Thymus (tissue), 11 donors: ENCODE results near the gene TAPBP. TPM values are rescaled to one million over a fixed set of nuclear protein-coding genes. Genes with fewer than 3 reads are reported as not detected.

Experiments
- DNase-seq, 9 donors: peaks; one replicate each; pipeline ENCODE4 v3.0.0-alpha.2; 2013; ENCODE audit warnings: low spot score in 9 of 9, low read depth in 6 of 9, missing footprints in 1 of 9
- H3K27ac ChIP-seq, 2 donors: one replicate each; pipeline ENCODE4 v1.5.1; 2013; ENCODE audit warnings: control low read depth in 1 of 2, low read depth in 1 of 2, low read length in 1 of 2, mild to moderate bottlenecking in 1 of 2, moderate library complexity in 1 of 2
- H3K27me3 ChIP-seq, 2 donors: one replicate each; pipeline ENCODE4 v1.5.1; 2013; ENCODE audit warnings: low read length in 1 of 2; ENCODE audit not compliant: control insufficient read depth in 2 of 2, insufficient read depth in 1 of 2
- H3K36me3 ChIP-seq, 2 donors: one replicate each; pipeline ENCODE4 v1.5.1; 2013; ENCODE audit warnings: low read length in 1 of 2, mild to moderate bottlenecking in 1 of 2, moderate library complexity in 1 of 2; ENCODE audit not compliant: control insufficient read depth in 2 of 2, insufficient read depth in 2 of 2
- H3K4me1 ChIP-seq, 2 donors: one replicate each; pipeline ENCODE4 v1.5.1; 2013; ENCODE audit warnings: low read length in 2 of 2; ENCODE audit not compliant: control insufficient read depth in 2 of 2, insufficient read depth in 2 of 2
- H3K4me3 ChIP-seq, 2 donors: one replicate each; pipeline ENCODE4 v1.5.1; 2013; ENCODE audit warnings: low read length in 2 of 2, control low read depth in 1 of 2, mild to moderate bottlenecking in 1 of 2
- H3K9me3 ChIP-seq, 2 donors: one replicate each; pipeline ENCODE4 v1.5.1; 2013; ENCODE audit warnings: low read length in 1 of 2, mild to moderate bottlenecking in 1 of 2; ENCODE audit not compliant: control insufficient read depth in 2 of 2, insufficient read depth in 1 of 2
- WGBS: extraction: QIAGEN DNeasy Blood & Tissue Kit; methylation state at CpG from one replicate; pipeline ENCODE4 v1.1.7; 2013; 5-methylcytosine and 5-hydroxymethylcytosine counted together
- polyA plus RNA-seq: library from polyadenylated mRNA; stranded (reverse); fragments of 200-250 nt; gene quantifications from one replicate; pipeline ENCODE4 v1.2.3, GENCODE V29; 2013
- total RNA-seq: library from RNA; stranded (reverse); fragments of 120-200 nt; gene quantifications from one replicate; pipeline ENCODE4 v1.2.4, GENCODE V29; 2013
- donor health status: healthy.

Gene TAPBP
- total and polyA plus RNA-seq, 2 donors: 37.7 to 57.0 TPM

DNA sequence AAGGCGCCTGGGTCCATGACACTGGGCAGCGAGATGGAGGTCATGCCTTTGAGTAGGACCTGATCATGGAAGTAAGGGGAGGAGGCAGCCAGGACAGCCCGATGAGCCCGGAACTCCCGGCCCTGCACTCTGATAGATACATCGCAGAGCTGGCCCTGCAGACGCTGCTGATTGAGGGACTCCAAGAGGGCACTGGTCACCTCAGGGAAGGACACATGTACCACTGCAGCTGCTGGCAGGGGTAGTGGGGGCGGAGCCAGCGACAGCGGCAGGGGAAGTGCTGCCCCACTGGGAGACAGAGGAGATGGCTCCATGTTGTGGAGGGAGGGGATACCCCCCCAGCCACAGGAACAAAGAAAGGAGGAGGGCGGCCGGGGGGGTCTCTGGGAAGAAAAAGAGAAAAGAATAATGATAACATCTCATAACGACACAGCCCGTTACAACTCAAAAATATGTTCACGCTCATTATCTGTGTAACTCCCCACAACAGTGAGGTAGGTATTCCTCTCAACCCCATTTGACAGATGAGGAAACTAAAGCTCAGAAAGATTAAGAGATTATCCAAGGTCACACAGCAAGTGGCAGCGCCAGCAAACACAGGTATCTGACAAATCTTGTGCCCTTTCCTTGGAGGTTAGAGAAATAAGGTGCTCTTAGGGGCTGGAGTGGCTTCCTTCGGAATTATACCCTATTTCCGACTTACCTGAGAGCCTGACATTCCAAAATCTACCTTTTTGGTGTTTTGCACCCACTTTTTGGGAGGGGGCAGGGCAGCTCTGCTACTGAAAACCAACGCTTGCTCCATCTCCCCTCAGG lies 2.9 kb upstream of the TAPBP start:
- Histone ChIP-seq H3K9me3 (peaks cover 0 to 4% of the 10 kb centered on the region in 2 donors), H3K27me3 (no peaks in the 10 kb centered on the region), H3K27ac (peak overlapping the region; percentile 50 to 70), H3K4me1 (peaks cover 23 to 67% of the 10 kb centered on the region in 2 donors), H3K36me3 (peaks cover 27 to 34% of the 10 kb centered on the region in 2 donors), H3K4me3 (peak overlapping the region; percentile 31 to 73)
- DNase-seq: peak in 1 of 9 donors; percentile 9
- WGBS: 86% methylated on average over 19 of the region's 19 CpGs

DNA sequence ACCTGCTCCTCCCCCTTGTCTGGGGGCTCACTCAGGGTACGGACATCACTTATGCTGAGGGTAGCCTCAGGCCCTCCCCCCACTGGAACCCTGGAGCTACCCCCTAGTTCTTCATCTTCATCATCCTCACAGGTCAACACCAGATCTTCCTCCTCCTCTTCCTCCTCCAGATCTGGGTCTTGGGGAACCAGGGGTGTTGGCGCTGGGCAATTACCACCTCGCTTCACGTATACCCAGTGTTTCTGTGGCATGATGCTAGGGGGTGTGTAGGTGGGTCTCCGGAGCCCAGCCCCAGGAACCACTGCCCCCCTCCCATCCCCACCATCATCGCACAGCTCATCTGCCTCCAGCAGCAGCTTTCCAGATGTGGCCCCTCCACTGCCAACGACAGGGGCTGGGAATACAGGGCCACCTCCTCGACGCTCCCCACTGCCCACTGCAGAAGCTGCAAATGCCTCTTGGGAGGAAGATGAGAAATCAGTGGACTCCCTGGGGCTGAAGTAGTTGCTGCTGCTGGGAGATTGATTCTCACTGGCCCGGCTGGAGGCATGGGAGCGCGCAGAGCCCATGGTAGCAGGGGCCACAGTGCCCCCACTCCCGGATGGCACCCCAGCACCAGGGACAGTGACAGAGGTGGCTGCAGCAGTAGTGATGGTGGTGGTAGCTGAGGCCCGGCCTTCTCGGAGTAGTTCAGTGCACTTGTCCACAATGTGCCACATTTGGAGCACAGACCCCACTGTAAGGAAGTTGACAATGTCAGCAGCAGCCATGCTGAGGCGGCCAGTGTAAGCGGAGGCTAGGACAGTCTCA lies 2.1 kb upstream of the TAPBP start:
- no peak for DNase-seq
- Histone ChIP-seq H3K27me3 (no peaks in the 10 kb centered on the region), H3K4me1 (peaks cover 19 to 62% of the 10 kb centered on the region in 2 donors), H3K9me3 (peaks cover 0 to 4% of the 10 kb centered on the region in 2 donors), H3K4me3 (no peak overlapping the region), H3K27ac (peak overlapping the region in 1 of 2 donors; percentile 26), H3K36me3 (peaks cover 23 to 35% of the 10 kb centered on the region in 2 donors)
- 98% methylated on average over 17 of the region's 17 CpGs for WGBS

DNA sequence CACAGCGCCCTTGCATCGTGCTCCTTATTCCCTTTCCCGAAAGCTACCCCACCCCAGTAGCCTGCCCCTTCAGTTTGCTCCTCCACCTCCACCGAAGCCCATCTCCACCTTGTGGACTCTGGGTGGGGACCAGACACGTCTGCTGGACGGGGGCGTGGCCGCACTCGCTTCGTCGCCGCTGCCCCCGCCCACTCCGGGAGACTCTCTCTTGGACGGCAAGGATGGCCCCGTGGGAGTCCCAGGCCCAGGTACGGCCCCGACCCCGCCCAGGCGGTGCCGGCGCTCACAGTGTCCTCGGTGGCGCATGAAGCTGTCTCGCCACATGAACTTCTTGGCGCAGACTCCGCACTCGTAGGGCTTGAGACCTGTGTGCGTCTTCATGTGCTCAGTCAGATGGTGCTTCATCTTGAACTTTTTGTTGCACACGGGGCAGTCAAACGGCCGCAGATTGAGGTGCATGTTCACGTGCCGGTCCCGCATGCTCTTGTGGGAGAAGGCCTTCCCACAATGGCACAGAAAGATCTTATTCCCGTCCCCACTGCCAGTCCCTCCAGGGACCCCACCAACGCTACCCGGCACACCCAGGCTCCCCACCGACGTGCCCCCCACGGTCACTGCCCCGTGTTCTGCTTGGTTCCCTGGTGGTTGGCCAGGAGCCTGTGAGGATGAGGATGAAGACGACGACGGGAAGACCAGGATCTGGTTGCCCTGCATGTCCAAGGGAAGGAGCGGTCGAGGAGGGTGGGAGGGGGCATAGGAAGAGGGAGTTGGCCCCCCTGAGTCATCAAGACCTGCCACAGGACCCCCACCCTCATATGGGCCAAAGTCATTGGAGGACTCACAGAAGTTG lies 1.3 kb upstream of the TAPBP start:
- H3K4me3 ChIP-seq: peak overlapping the region in 1 of 2 donors; percentile 94
- H3K27me3 ChIP-seq: no peaks in the 10 kb centered on the region
- DNase-seq: no peak
- 71% methylated on average over 47 of the region's 47 CpGs for WGBS
- peaks cover 19 to 54% of the 10 kb centered on the region in 2 donors for H3K4me1 ChIP-seq
- H3K9me3 ChIP-seq: peaks cover 0 to 4% of the 10 kb centered on the region in 2 donors
- H3K27ac ChIP-seq: peak overlapping the region; percentile 32 to 98
- peaks cover 17 to 35% of the 10 kb centered on the region in 2 donors for H3K36me3 ChIP-seq

DNA sequence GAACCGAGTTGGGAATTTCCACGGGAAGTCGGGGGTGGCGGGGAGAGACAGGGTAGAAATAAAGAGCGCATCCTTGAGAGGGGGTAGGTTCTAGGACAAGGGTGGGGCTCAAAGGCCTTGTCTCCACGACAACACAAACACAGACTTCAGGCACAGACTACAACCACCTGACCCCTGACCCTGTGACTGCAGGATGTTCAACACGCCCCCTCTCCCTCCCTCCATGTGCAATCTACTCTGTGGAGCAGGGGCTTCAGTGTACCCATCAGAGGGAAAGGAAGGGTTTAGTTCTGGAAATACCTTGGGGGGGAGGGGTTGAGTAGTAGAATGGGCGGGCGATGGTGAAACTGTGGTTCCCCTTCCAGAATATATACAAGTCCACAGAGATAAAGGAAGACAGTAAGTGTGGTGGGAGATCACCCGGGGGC lies 651 bp upstream of the TAPBP start:
- Histone ChIP-seq H3K27me3 (no peaks in the 10 kb centered on the region), H3K4me3 (peak overlapping the region; percentile 65 to 94), H3K36me3 (peaks cover 11 to 33% of the 10 kb centered on the region in 2 donors), H3K4me1 (peaks cover 19 to 49% of the 10 kb centered on the region in 2 donors), H3K9me3 (peaks cover 0 to 4% of the 10 kb centered on the region in 2 donors), H3K27ac (peak overlapping the region; percentile 92 to 98)
- 8% methylated on average over 10 of the region's 10 CpGs for WGBS
- peak in 5 of 9 donors; percentile 42 to 82 (median 65) for DNase-seq

DNA sequence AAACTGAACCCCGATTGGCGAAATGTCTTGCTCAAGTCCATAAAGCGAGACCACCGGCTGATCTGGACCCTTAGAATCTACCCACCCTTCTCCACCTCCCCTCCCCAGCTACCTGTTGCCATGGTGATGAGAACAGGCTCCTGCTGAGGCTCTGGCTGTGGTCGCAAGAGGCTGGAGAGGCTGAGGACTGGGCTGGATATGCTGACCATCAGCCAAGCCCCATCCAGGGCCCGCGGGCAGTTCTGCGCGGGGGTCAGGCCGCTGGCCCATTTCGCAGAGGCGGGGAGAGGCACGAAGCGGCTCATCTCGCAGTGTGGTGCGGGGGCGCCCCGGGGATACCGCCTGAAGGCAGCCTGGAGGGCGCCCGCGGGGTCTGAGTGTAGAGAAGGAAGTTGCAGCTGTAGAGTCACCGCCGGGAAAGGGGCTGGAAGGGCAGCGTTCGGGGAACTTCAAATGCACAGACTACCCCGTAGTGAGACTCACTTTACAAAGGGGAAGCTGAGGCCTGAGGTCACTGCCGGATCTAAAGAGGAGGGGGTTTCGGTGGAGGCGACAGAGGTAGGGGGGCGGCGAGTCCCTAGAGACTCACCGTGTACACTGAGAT lies 671 bp downstream of the TAPBP start:
- Histone ChIP-seq H3K27ac (peak overlapping the region; percentile 92 to 98), H3K9me3 (peaks cover 0 to 4% of the 10 kb centered on the region in 2 donors), H3K4me1 (peaks cover 16 to 36% of the 10 kb centered on the region in 2 donors), H3K36me3 (peaks cover 6 to 32% of the 10 kb centered on the region in 2 donors), H3K4me3 (peak overlapping the region; percentile 65 to 94), H3K27me3 (no peaks in the 10 kb centered on the region)
- under 1% methylated on average over 33 of the region's 33 CpGs for WGBS
- peak in 4 of 9 donors; percentile 33 to 69 (median 44) for DNase-seq

DNA sequence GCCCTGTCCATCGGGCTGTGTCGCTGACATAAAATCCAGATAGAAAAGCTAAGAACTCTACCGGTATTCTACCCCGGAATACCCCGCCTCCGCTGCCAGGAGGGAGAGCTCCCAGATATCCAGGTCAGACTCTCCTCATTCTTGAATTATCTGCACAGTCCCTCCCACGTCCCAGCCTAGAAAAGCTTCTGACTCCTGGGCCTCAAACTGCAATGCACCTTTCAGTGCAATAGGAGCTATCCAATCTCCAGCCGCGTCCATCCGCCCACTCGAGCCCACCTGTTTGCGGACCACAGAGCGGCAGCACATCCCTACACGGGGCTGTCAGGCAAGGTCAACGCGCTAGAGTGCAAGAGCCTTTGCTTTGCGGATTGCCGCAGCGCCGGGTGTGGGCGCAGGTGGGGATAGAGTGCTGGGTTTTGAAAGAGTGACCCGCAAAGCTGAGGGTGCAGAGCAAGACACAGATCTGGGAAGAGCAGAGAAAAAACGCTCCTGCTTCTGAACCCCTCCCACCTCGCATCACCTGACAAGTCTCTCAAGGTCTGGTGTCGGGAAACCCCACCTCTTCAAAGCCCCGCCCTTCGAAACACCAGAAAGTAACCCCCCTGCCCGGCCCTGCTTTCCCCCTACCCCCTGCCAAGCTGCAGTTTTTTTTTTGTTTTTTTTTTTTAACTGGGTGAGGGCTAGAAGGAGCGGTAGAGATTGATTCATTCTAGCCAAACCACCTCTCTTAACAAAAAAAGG lies 1.3 kb downstream of the TAPBP start:
- Histone ChIP-seq H3K36me3 (peaks cover 8 to 33% of the 10 kb centered on the region in 2 donors), H3K4me1 (peaks cover 16 to 34% of the 10 kb centered on the region in 2 donors), H3K27me3 (no peaks in the 10 kb centered on the region), H3K27ac (peak overlapping the region; percentile 92 to 98), H3K4me3 (peak overlapping the region; percentile 65 to 94), H3K9me3 (peaks cover 0 to 4% of the 10 kb centered on the region in 2 donors)
- whole genome bisulfite sequencing: 20% methylated on average over 29 of the region's 29 CpGs
- DNase-seq: peak in 7 of 9 donors; percentile 62 to 92 (median 79)

DNA sequence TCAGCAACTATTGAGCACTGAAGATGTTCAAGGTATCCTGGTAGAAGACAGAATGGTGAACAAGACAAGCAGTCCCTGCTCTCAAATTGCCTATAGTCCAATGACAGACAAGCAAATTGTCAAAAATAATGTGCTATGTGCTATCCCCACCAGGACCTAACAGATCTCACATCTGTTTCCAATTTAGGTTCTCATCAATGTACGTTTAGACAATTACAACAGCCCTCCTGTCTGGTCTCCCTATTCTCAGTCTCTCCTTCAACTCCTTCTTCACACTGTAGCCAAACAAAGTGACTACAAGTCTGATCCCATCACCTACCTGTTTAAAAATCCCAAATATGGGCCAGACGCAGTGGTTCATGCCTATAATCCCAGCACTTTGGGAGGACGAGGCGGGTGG lies 7.5 kb downstream of the TAPBP start:
- no peaks in the 10 kb centered on the region for H3K27me3 ChIP-seq
- WGBS: 96% methylated on average over 4 of the region's 4 CpGs
- no peak for DNase-seq
- H3K36me3 ChIP-seq: peaks cover 40 to 70% of the 10 kb centered on the region in 2 donors
- H3K4me3 ChIP-seq: no peak overlapping the region
- H3K27ac ChIP-seq: no peak overlapping the region
- no peaks in the 10 kb centered on the region for H3K9me3 ChIP-seq
- H3K4me1 ChIP-seq: no peaks in the 10 kb centered on the region

DNA sequence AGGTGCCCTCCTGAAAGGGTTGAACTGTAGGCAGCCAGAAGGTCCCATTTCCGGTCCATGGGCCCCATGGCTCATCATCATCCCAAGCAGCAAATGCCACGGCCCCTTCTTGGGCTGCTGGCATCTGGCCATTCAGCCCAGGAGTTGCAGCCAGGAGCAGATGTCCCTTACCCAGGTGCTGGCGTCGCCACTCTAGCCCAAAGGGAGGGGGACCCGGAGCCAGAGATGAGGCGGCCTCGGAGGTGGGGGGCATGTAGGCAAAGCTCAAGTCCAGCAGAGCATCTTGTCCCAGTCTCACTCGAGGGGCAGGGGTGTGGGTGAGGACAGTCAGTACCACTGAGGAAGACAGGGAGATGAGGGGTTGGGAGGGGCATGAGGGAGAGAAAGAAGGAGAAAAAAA lies 8.8 kb downstream of the TAPBP start:
- no peaks in the 10 kb centered on the region for H3K27me3 ChIP-seq
- no peak overlapping the region for H3K27ac ChIP-seq
- peaks cover 38 to 63% of the 10 kb centered on the region in 2 donors for H3K36me3 ChIP-seq
- DNase-seq: no peak
- H3K4me1 ChIP-seq: peaks cover under 1 to 5% of the 10 kb centered on the region in 2 donors
- no peaks in the 10 kb centered on the region for H3K9me3 ChIP-seq
- 97% methylated on average over 8 of the region's 8 CpGs for WGBS
- no peak overlapping the region for H3K4me3 ChIP-seq
